Activated CD4-positive, alpha-beta memory T cell treated with anti-CD3 and anti-CD28 coated beads for 36 hours (primary cell): ENCODE measurements around the gene KPTN. TPM values are rescaled to one million over a fixed set of nuclear protein-coding genes. Genes with fewer than 3 reads are reported as not detected.
A peak's percentile ranks its signal among the peaks of the same experiment; 100 is the strongest.

Source experiments
- CTCF ChIA-PET: fragments of 350-600 bp; sonication (Branson Sonifier 250); formaldehyde crosslinking; loops from one replicate; lab custom pipeline; 2021; ENCODE audit warnings: antibody characterized with exemption, inconsistent platforms; lab: Charles Lee
- POLR2A ChIA-PET: fragments of 350-600 bp; sonication (Branson Sonifier 250); formaldehyde crosslinking; loops from one replicate; lab custom pipeline; 2021; ENCODE audit warnings: antibody characterized with exemption; lab: Charles Lee
- DNase-seq: peaks from one replicate; pipeline ENCODE4 v3.0.0-alpha.2; 2020
- H3K27ac Mint-ChIP-seq: one replicate; pipeline ENCODE4 v1.8.0; 2021; ENCODE audit warnings: mixed read lengths
- H3K27me3 Mint-ChIP-seq: one replicate; pipeline ENCODE4 v1.8.0; 2021; ENCODE audit warnings: mixed read lengths
- H3K36me3 Mint-ChIP-seq: one replicate; pipeline ENCODE4 v1.8.0; 2021; ENCODE audit warnings: mixed read lengths
- H3K4me1 Mint-ChIP-seq: one replicate; pipeline ENCODE4 v1.8.0; 2021; ENCODE audit warnings: low read depth, mixed read lengths
- H3K4me3 Mint-ChIP-seq: one replicate; pipeline ENCODE4 v1.8.0; 2021; ENCODE audit warnings: mild to moderate bottlenecking, mixed read lengths
- H3K9me3 Mint-ChIP-seq: one replicate; pipeline ENCODE4 v1.8.0; 2021; ENCODE audit warnings: mixed read lengths
- intact Hi-C: fragments of 100-400 bp; cut with micrococcal nuclease; formaldehyde crosslinking; loops from one replicate; pipeline ENCODE4 v1.15.1; 2023
- total RNA-seq, 2 experiments: library from RNA; stranded (reverse); gene quantifications; one replicate each; pipeline ENCODE4 v1.2.3, GENCODE V29; 2021

Gene KPTN
- total RNA-seq, 2 experiments from 2014 or later: 7.0 to 9.2 TPM

GRCh38 chr19:47438793-47439220 is 45.2 kb downstream of the KPTN start:
- CTCF ChIA-PET: interaction anchor here (1.6 to 8.0 kb wide), 4 partner anchors 10 to 271 kb away, joined by 5 to 193 read pairs (median 77); partner anchors contain the start of genes EHD2 and KPTN
- H3K27me3 Mint-ChIP-seq: peaks cover 52% of the 10 kb centered on the region
- no peaks in the 10 kb centered on the region for H3K36me3 Mint-ChIP-seq
- H3K4me1 Mint-ChIP-seq: peaks cover 24% of the 10 kb centered on the region
- DNase-seq: no peak
- no peak overlapping the region for H3K27ac Mint-ChIP-seq
- intact Hi-C loops: loop anchor here (10.0 kb wide), 1 partner anchor 166 kb away; the partner anchor contains the start of gene BICRA
- no peaks in the 10 kb centered on the region for H3K9me3 Mint-ChIP-seq
- POLR2A ChIA-PET: no interaction called here
- H3K4me3 Mint-ChIP-seq: no peak overlapping the region

GRCh38 chr19:47437500-47437899 is 46.5 kb downstream of the KPTN start:
- peaks cover 15% of the 10 kb centered on the region for H3K4me1 Mint-ChIP-seq
- H3K27me3 Mint-ChIP-seq: peaks cover 42% of the 10 kb centered on the region
- H3K4me3 Mint-ChIP-seq: no peak overlapping the region
- H3K9me3 Mint-ChIP-seq: no peaks in the 10 kb centered on the region
- DNase-seq: no peak
- intact Hi-C loops: loop anchor here (2.0 to 10.0 kb wide), 3 partner anchors 47 to 261 kb away; partner anchors contain the start of genes BICRA and KPTN
- ChIA-PET POLR2A (no interaction called here), CTCF (interaction anchor here (1.1 to 8.0 kb wide), 7 partner anchors 9 to 307 kb away, joined by 3 to 193 read pairs (median 53); partner anchors contain the start of genes EHD2, KPTN, NAPA and NOP53)
- no peak overlapping the region for H3K27ac Mint-ChIP-seq
- H3K36me3 Mint-ChIP-seq: no peaks in the 10 kb centered on the region

GRCh38 chr19:47436712-47437401 is 47.2 kb downstream of the KPTN start:
- H3K36me3 Mint-ChIP-seq: no peaks in the 10 kb centered on the region
- POLR2A ChIA-PET: no interaction called here
- peaks cover 15% of the 10 kb centered on the region for H3K4me1 Mint-ChIP-seq
- CTCF ChIA-PET: interaction anchor here (0.5 to 8.0 kb wide), 45 partner anchors 9 to 311 kb away, joined by 3 to 193 read pairs (median 4); partner anchors contain the start of genes EHD2, INAFM1, KPTN and NAPA
- peak; percentile 89 for DNase-seq
- intact Hi-C loops: loop anchor here (1.0 to 10.0 kb wide), 5 partner anchors 48 to 270 kb away; partner anchors contain the start of genes BICRA, KPTN and NAPA
- H3K9me3 Mint-ChIP-seq: no peaks in the 10 kb centered on the region
- no peak overlapping the region for H3K4me3 Mint-ChIP-seq
- peaks cover 38% of the 10 kb centered on the region for H3K27me3 Mint-ChIP-seq
- no peak overlapping the region for H3K27ac Mint-ChIP-seq

GRCh38 chr19:47435883-47436417 is 48.1 kb downstream of the KPTN start:
- Mint-ChIP-seq H3K9me3 (no peaks in the 10 kb centered on the region), H3K4me1 (peaks cover 15% of the 10 kb centered on the region), H3K27me3 (peaks cover 36% of the 10 kb centered on the region), H3K4me3 (no peak overlapping the region), H3K36me3 (no peaks in the 10 kb centered on the region), H3K27ac (peak overlapping the region; percentile 4)
- intact Hi-C loops: loop anchor here (1.0 to 10.0 kb wide), 5 partner anchors 49 to 271 kb away; partner anchors contain the start of genes BICRA, KPTN and NAPA
- CTCF ChIA-PET: interaction anchor here (0.6 to 8.0 kb wide), 22 partner anchors 8 to 308 kb away, joined by 3 to 193 read pairs (median 6); partner anchors contain the start of genes EHD2, KPTN, NAPA and NOP53
- DNase-seq: no peak
- POLR2A ChIA-PET: no interaction called here

- peak; percentile 48 for DNase-seq
- CTCF ChIA-PET: interaction anchor here (0.5 to 8.0 kb wide), 12 partner anchors 18 to 308 kb away, joined by 3 to 193 read pairs (median 12); partner anchors contain the start of genes DHX34, EHD2, KPTN and NAPA
- Mint-ChIP-seq H3K4me1 (peaks cover 18% of the 10 kb centered on the region), H3K36me3 (no peaks in the 10 kb centered on the region), H3K27me3 (peaks cover 39% of the 10 kb centered on the region), H3K4me3 (peak overlapping the region; percentile 23), H3K9me3 (no peaks in the 10 kb centered on the region), H3K27ac (no peak overlapping the region)
- intact Hi-C loops: loop anchor here (10.0 kb wide), 1 partner anchor 170 kb away; the partner anchor contains the start of gene BICRA
- POLR2A ChIA-PET: interaction anchor here (0.6 kb wide), 2 partner anchors 28 to 422 kb away, joined by 3 to 4 read pairs; no protein-coding TSS in a partner anchor
Observed at GRCh38 chr19:47435196-47435595, 48.8 kb downstream of the KPTN start.

- H3K4me3 Mint-ChIP-seq: no peak overlapping the region
- H3K36me3 Mint-ChIP-seq: no peaks in the 10 kb centered on the region
- intact Hi-C loops: loop anchor here (10.0 kb wide), 1 partner anchor 171 kb away; the partner anchor contains the start of gene BICRA
- peaks cover 24% of the 10 kb centered on the region for H3K4me1 Mint-ChIP-seq
- ChIA-PET POLR2A (interaction anchor here (0.6 kb wide), 1 partner anchor 14 kb away, joined by 3 read pairs; no protein-coding TSS in a partner anchor), CTCF (interaction anchor here (1.2 to 8.0 kb wide), 6 partner anchors 50 to 275 kb away, joined by 3 to 193 read pairs (median 62); partner anchors contain the start of genes DHX34, EHD2, KPTN and NAPA)
- H3K9me3 Mint-ChIP-seq: no peaks in the 10 kb centered on the region
- DNase-seq: no peak
- peaks cover 42% of the 10 kb centered on the region for H3K27me3 Mint-ChIP-seq
- no peak overlapping the region for H3K27ac Mint-ChIP-seq
Observed at GRCh38 chr19:47434088-47434487, 49.9 kb downstream of the KPTN start.

GRCh38 chr19:47433121-47433520 is 50.9 kb downstream of the KPTN start:
- CTCF ChIA-PET: interaction anchor here (0.6 to 8.0 kb wide), 11 partner anchors 13 to 420 kb away, joined by 3 to 193 read pairs (median 6); partner anchors contain the start of genes DHX34, EHD2, KPTN and NAPA

GRCh38 chr19:47432499-47432898 is 51.5 kb downstream of the KPTN start:
- peaks cover 31% of the 10 kb centered on the region for H3K27me3 Mint-ChIP-seq

More at GRCh38 chr19:47433121-47433520, 50.9 kb downstream of the KPTN start:
- H3K4me3 Mint-ChIP-seq: no peak overlapping the region
- POLR2A ChIA-PET: interaction anchor here (1.1 kb wide), 1 partner anchor 12 kb away, joined by 3 read pairs; no protein-coding TSS in a partner anchor
- no peaks in the 10 kb centered on the region for H3K9me3 Mint-ChIP-seq
- intact Hi-C loops: loop anchor here (10.0 kb wide), 1 partner anchor 172 kb away; the partner anchor contains the start of gene BICRA
- no peaks in the 10 kb centered on the region for H3K36me3 Mint-ChIP-seq
- no peak overlapping the region for H3K27ac Mint-ChIP-seq
- DNase-seq: no peak
- H3K4me1 Mint-ChIP-seq: peaks cover 24% of the 10 kb centered on the region
- peaks cover 36% of the 10 kb centered on the region for H3K27me3 Mint-ChIP-seq

GRCh38 chr19:47432091-47432490 is 51.9 kb downstream of the KPTN start:
- CTCF ChIA-PET: interaction anchor here (0.7 to 8.0 kb wide), 5 partner anchors 10 to 436 kb away, joined by 3 to 193 read pairs (median 6); partner anchors contain the start of genes EHD2 and KPTN
- H3K27me3 Mint-ChIP-seq: peaks cover 27% of the 10 kb centered on the region
- no peak for DNase-seq
- H3K36me3 Mint-ChIP-seq: no peaks in the 10 kb centered on the region
- H3K27ac Mint-ChIP-seq: no peak overlapping the region
- H3K4me3 Mint-ChIP-seq: no peak overlapping the region
- H3K9me3 Mint-ChIP-seq: no peaks in the 10 kb centered on the region
- intact Hi-C loops: loop anchor here (10.0 kb wide), 1 partner anchor 173 kb away; the partner anchor contains the start of gene BICRA
- POLR2A ChIA-PET: no interaction called here
- H3K4me1 Mint-ChIP-seq: peaks cover 24% of the 10 kb centered on the region

More at GRCh38 chr19:47432499-47432898, 51.5 kb downstream of the KPTN start:
- H3K4me3 Mint-ChIP-seq: no peak overlapping the region
- no peaks in the 10 kb centered on the region for H3K36me3 Mint-ChIP-seq
- CTCF ChIA-PET: interaction anchor here (0.6 to 8.0 kb wide), 10 partner anchors 10 to 436 kb away, joined by 3 to 193 read pairs (median 3); partner anchors contain the start of genes EHD2, KPTN and NAPA
- no peaks in the 10 kb centered on the region for H3K9me3 Mint-ChIP-seq
- no peak overlapping the region for H3K27ac Mint-ChIP-seq
- DNase-seq: no peak
- intact Hi-C loops: loop anchor here (10.0 kb wide), 1 partner anchor 172 kb away; the partner anchor contains the start of gene BICRA
- H3K4me1 Mint-ChIP-seq: peaks cover 24% of the 10 kb centered on the region
- POLR2A ChIA-PET: interaction anchor here (1.1 kb wide), 1 partner anchor 12 kb away, joined by 3 read pairs; no protein-coding TSS in a partner anchor

- DNase-seq: peak; percentile 59
- H3K36me3 Mint-ChIP-seq: no peaks in the 10 kb centered on the region
- intact Hi-C loops: loop anchor here (10.0 kb wide), 1 partner anchor 175 kb away; the partner anchor contains the start of gene BICRA
- CTCF ChIA-PET: interaction anchor here (1.0 to 3.0 kb wide), 4 partner anchors 39 to 276 kb away, joined by 4 to 17 read pairs (median 10); partner anchors contain the start of gene KPTN
- peaks cover 30% of the 10 kb centered on the region for H3K27me3 Mint-ChIP-seq
- H3K4me1 Mint-ChIP-seq: peaks cover 11% of the 10 kb centered on the region
- POLR2A ChIA-PET: no interaction called here
- no peaks in the 10 kb centered on the region for H3K9me3 Mint-ChIP-seq
- peak overlapping the region; percentile 23 for H3K4me3 Mint-ChIP-seq
- H3K27ac Mint-ChIP-seq: no peak overlapping the region
Observed at GRCh38 chr19:47430041-47430802, 53.8 kb downstream of the KPTN start.
